GM12878 (cell line): Measurements from ENCODE around the gene DDX27. TPM values are rescaled to one million over a fixed set of nuclear protein-coding genes. Genes with fewer than 3 reads are reported as not detected.

Experiments used
- ATAC-seq: fragments of 200-7000 bp; cut with Tn5 transposase; 3 replicates; pipeline ENCODE4 v1.9.1; 2020; ENCODE audit warnings: mild to moderate bottlenecking, moderate library complexity
- BruUV-seq: library from RNA; stranded (reverse); fragments of 400-500 nt; replicated peaks from 2 replicates; lab custom pipeline; 2021; lab: Mats Ljungman, UMichigan
- CTCF ChIA-PET: fragments of 300-600 bp; sonication (Branson Sonifier 250); formaldehyde crosslinking; extraction: SDS; loops from one replicate; lab custom pipeline; 2021; ENCODE audit warnings: inconsistent platforms; lab: Yijun Ruan, JAX
- POLR2A ChIA-PET: fragments of 350-600 bp; formaldehyde crosslinking; extraction: SDS; loops from one replicate; lab custom pipeline; 2021; ENCODE audit warnings: inconsistent platforms; lab: Charles Lee
- RAD21 ChIA-PET: fragments of 300-600 bp; sonication (Branson Sonifier 250); formaldehyde crosslinking; loops from one replicate; lab custom pipeline; 2023; ENCODE audit warnings: antibody characterized with exemption; ENCODE audit not compliant: unreplicated experiment; lab: Charles Lee
- SMC1A ChIA-PET: fragments of 300-600 bp; sonication (Branson Sonifier 250); formaldehyde crosslinking; loops from one replicate; lab custom pipeline; 2023; ENCODE audit not compliant: unreplicated experiment, uncharacterized antibody; lab: Charles Lee
- DNase-seq: peaks from one replicate; pipeline ENCODE4 v3.0.0-alpha.2; 2011; ENCODE audit warnings: low read depth, low spot score
- FAIRE-seq: peaks from 3 replicates; lab custom pipeline; 2011; peaks lifted over from hg19 to GRCh38; lab: Jason Lieb, UNC
- H2AFZ ChIP-seq: 2 replicates; pipeline ENCODE4 v1.6.0; 2011; ENCODE audit warnings: low read depth, low read length, control low read depth; ENCODE audit not compliant: control insufficient read depth
- H3K27ac ChIP-seq: 2 replicates; pipeline ENCODE4 v1.5.1; 2011; ENCODE audit warnings: control low read depth; ENCODE audit not compliant: control insufficient read depth, insufficient read depth
- H3K27me3 ChIP-seq, 2 experiments: replicated peaks in 1 of 2; 2 replicates each; pipeline versions ENCODE4 v1.6.0 to v1.6.1; 2011; ENCODE audit warnings: low read length in 1 of 2; ENCODE audit not compliant: control insufficient read depth in 2 of 2, insufficient read depth in 2 of 2
- H3K36me3 ChIP-seq, 2 experiments: 2 replicates each; pipeline ENCODE4 v1.5.1; 2011; ENCODE audit warnings: low read length in 1 of 2; ENCODE audit not compliant: control insufficient read depth in 2 of 2, insufficient read depth in 2 of 2
- H3K4me1 ChIP-seq: 2 replicates; pipeline ENCODE4 v1.6.1; 2011; ENCODE audit warnings: mild to moderate bottlenecking, low read length, moderate library complexity, mixed read lengths; ENCODE audit not compliant: control insufficient read depth, insufficient read depth
- H3K4me2 ChIP-seq: 2 replicates; pipeline ENCODE4 v1.6.0; 2011; ENCODE audit warnings: control low read depth; ENCODE audit not compliant: control insufficient read depth, insufficient read depth
- H3K4me3 ChIP-seq: fragments of 200-600 bp; sonication (generic); 2 replicates; pipeline ENCODE4 v1.5.1; 2016
- H3K79me2 ChIP-seq: 2 replicates; pipeline ENCODE4 v1.6.0; 2011; ENCODE audit warnings: low read length; ENCODE audit not compliant: control insufficient read depth, insufficient read depth
- H3K9ac ChIP-seq: 2 replicates; pipeline ENCODE4 v1.8.0; 2011; ENCODE audit warnings: low read length, control low read depth, mixed read lengths; ENCODE audit not compliant: control insufficient read depth, insufficient read depth
- H3K9me3 ChIP-seq: replicated peaks from 3 replicates; pipeline ENCODE4 v1.5.1; 2011; ENCODE audit warnings: mild to moderate bottlenecking, low read length; ENCODE audit not compliant: control insufficient read depth, insufficient read depth
- H4K20me1 ChIP-seq: 2 replicates; pipeline ENCODE4 v1.6.0; 2011; ENCODE audit not compliant: control insufficient read depth, insufficient read depth
- EGR1 ChIP-seq, 2 experiments: IDR thresholded peaks; 1 replicate in 1 of 2; 2 replicates in 1 of 2; pipeline ENCODE4 v1.6.1; 2011 to 2012; ENCODE audit warnings: low read depth in 2 of 2, low read length in 2 of 2, borderline replicate concordance in 1 of 2, mild to moderate bottlenecking in 1 of 2, moderate library complexity in 1 of 2
- EP300 ChIP-seq, 2 experiments: fragments of 150-350 bp in 1 of 2; IDR thresholded peaks; 2 replicates each; pipeline ENCODE4 v1.6.1; 2011 to 2012; ENCODE audit warnings: low read depth in 2 of 2, low read length in 2 of 2, borderline replicate concordance in 1 of 2, improper control_type of control experiment in 1 of 2, inconsistent platforms in 1 of 2; ENCODE audit not compliant: control insufficient read depth in 1 of 2
- FOS ChIP-seq: IDR thresholded peaks from 3 replicates; pipeline ENCODE4 v1.6.1; 2011; ENCODE audit warnings: borderline replicate concordance; ENCODE audit not compliant: insufficient read length; ENCODE audit errors: extremely low read depth
- NBN ChIP-seq: fragments of 450-650 bp; IDR thresholded peaks from 2 replicates; pipeline ENCODE4 v1.6.1; 2016
- PAX5 ChIP-seq: IDR thresholded peaks from 2 replicates; pipeline ENCODE4 v1.6.1; 2011; ENCODE audit warnings: low read depth, low read length, borderline replicate concordance
- RAD51 ChIP-seq: fragments of 450-650 bp; IDR thresholded peaks from 2 replicates; pipeline ENCODE4 v1.6.1; 2016; ENCODE audit warnings: moderate library complexity, mild to moderate bottlenecking, inconsistent platforms
- RB1 ChIP-seq: fragments of 450-650 bp; formaldehyde crosslinking; IDR thresholded peaks from 2 replicates; pipeline ENCODE4 v1.6.1; 2017; ENCODE audit warnings: mild to moderate bottlenecking, borderline replicate concordance
- SIX5 ChIP-seq: IDR thresholded peaks from 2 replicates; pipeline ENCODE4 v1.6.1; 2011; ENCODE audit warnings: mild to moderate bottlenecking, low read depth, low read length, moderate library complexity; ENCODE audit not compliant: severe bottlenecking
- SUZ12 ChIP-seq: fragments of 200-600 bp; sonication (generic); IDR thresholded peaks from one replicate; pipeline ENCODE4 v1.6.1; 2018; ENCODE audit warnings: antibody characterized with exemption, mild to moderate bottlenecking; ENCODE audit not compliant: unreplicated experiment
- ZNF274 ChIP-seq: IDR thresholded peaks from one replicate; pipeline ENCODE4 v1.8.0; 2011; ENCODE audit not compliant: insufficient read length, insufficient read depth
- ZZZ3 ChIP-seq: IDR thresholded peaks from 2 replicates; pipeline ENCODE4 v1.6.1; 2011; ENCODE audit warnings: low read depth; ENCODE audit not compliant: control insufficient read depth, insufficient read length
- WGBS: methylation state at CpG from one replicate; pipeline ENCODE4 v1.1.6; 2016; ENCODE audit warnings: low lambda C conversion rate; ENCODE audit not compliant: insufficient replicate concordance, insufficient coverage; ENCODE audit errors: missing lambda C conversion rate; 5-methylcytosine and 5-hydroxymethylcytosine counted together
- in situ Hi-C: fragments of 300-500 bp; cut with MboI; formaldehyde crosslinking; loops from 9 replicates; pipeline ENCODE4 v1.14.3; 2018; ENCODE audit warnings: mixed read lengths
- intact Hi-C: fragments of 100-400 bp; cut with micrococcal nuclease; formaldehyde crosslinking; loops from one replicate; pipeline ENCODE4 v1.14.2; 2022; ENCODE audit not compliant: unreplicated experiment
- polyA plus RNA-seq, 11 experiments: library from polyadenylated mRNA; depleted of rRNA in 4 of 11; unstranded in 6 of 11; stranded (reverse) in 5 of 11; fragments of >200 nt; fragmentation: Nextera tagmentation in 4 of 11; fragmentation: Illumina TruSeq in 1 of 11; extraction: Ambion mirVana in 4 of 11; extraction: Trizol in 1 of 11; gene quantifications; 1 replicate in 1 of 11; 2 replicates in 10 of 11; pipeline versions ENCODE4 v1.2.1 to v1.2.3, GENCODE V29; 2011 to 2016; ENCODE audit warnings: inconsistent platforms in 2 of 11, missing spikeins in 2 of 11, low read depth in 1 of 11
- total RNA-seq, 4 experiments: library from RNA; depleted of rRNA in 3 of 4; stranded (reverse); fragments of >200 nt in 3 of 4; fragmentation: Illumina TruSeq in 1 of 4; extraction: Trizol in 1 of 4; gene quantifications; 2 replicates each; pipeline versions ENCODE4 v1.2.1 to v1.2.3, GENCODE V29; 2013 to 2021
- TF ChIP-seq, protein P1 (sequence below): IDR thresholded peaks from 2 replicates; pipeline ENCODE4 v1.6.1; 2012; ENCODE audit warnings: low read depth, low read length, improper control_type of control experiment
- TF ChIP-seq, protein P2 (sequence below): fragments of 450-650 bp; IDR thresholded peaks from 2 replicates; pipeline ENCODE4 v1.6.1; 2017; ENCODE audit warnings: borderline replicate concordance

DDX27 gene
- total and polyA plus RNA-seq, 10 of the 15 experiments (the other 5 are each of a cell fraction or from before 2014, with no cell fraction given) = 19.8 to 78.8 (median 54.9) TPM

DNA sequence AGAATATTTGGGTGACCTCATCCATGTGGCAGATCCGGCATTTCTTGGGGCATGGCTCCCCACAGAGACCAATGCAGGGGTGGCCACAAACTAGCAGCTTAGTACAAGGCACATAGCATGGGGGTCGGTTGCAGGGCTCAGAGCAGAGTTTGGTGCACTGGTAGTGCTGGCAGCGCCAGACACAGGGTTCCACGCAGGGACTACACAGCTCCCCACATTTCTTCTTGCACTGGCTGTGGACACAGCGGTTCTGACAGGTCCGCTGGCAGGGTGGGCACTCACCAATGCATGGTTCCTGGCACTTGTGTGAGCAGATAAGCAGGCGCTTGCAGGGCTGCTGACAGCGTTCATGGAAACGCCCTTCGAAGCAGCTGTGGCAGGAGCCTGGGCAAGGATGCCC, 29.1 kb downstream of the DDX27 start (continued):
- TF ChIP-seq RB1 = no peak
- TF ChIP-seq NBN = no peak
- no peak for TF ChIP-seq EP300 (IDR thresholded peaks at IDR 0.05; ENCODE audit: borderline replicate concordance in 1 of 2, control insufficient read depth in 1 of 2, low read depth in 2 of 2, low read length in 2 of 2)
- no peak for TF ChIP-seq FOS
- TF ChIP-seq ZZZ3 = no peak

DNA sequence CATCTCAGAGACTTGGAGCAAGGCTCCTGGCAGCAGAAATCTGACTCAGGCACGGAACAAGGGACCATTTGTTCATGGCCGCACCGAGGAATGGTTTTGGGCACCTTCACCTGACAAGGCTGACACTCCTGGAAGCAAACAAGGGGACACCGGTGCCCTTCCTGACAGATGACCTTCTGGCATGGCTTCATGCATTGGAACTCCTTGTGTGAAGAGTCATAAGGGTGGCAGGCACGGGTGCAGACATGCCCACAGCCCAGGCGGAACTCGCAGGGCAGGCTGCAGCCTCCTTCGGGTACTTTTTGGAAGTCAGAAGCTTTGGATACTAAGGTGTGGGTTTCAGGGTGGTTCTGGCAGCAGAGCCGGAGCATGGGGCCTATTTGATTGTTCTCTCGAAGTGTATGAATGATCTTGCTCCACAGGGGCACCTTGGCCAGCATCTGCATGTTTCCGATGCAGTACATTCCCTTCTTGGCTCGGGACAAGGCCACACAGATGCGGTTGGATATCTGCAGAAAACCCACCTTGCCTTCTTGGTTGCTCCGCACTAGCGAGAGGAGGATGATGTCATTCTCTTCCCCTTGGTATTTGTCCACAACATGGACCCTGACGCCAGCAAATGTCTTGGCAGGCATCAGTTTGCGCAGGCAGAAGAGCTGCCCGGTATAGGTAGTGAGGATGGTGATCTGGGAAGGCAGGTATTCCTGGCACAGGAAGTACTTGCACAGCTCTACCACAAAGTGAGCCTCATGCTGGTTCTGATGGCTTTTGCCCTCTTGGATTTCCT, 29.9 kb downstream of the DDX27 start:
- FAIRE-seq (no peak), DNase-seq (no peak), ATAC-seq (no peak)
- no peak overlapping the region for H2AFZ ChIP-seq
- CTCF ChIA-PET = interaction anchor here (0.6 to 0.8 kb wide), 3 partner anchors 11 to 105 kb away, joined by 3 read pairs; no protein-coding TSS in a partner anchor
- H4K20me1 ChIP-seq = no peaks in the 10 kb centered on the region
- no peak overlapping the region for H3K4me2 ChIP-seq
- no peak overlapping the region for H3K4me3 ChIP-seq
- TSS peak; percentile 41 for BruUV-seq
- peaks cover 25 to 45% of the 10 kb centered on the region in 2 experiments for H3K36me3 ChIP-seq
- in situ Hi-C loops (no loop called here), intact Hi-C loops (no loop called here)
- no peaks in the 10 kb centered on the region for H3K27me3 ChIP-seq
- WGBS = 93% methylated on average over 18 of the region's 18 CpGs
- SMC1A ChIA-PET = interaction anchor here (0.6 to 1.6 kb wide), 3 partner anchors 18 to 41 kb away, joined by 3 to 6 read pairs (median 3); no protein-coding TSS in a partner anchor
- TF ChIP-seq EGR1 (IDR thresholded peaks at IDR 0.05; ENCODE audit: borderline replicate concordance in 1 of 2, low read depth in 2 of 2, low read length in 2 of 2) (no peak), ZNF274 (no peak), PAX5 (no peak), SIX5 (no peak), RAD51 (no peak), SUZ12 (no peak)
- TF ChIP-seq, protein P1, sequence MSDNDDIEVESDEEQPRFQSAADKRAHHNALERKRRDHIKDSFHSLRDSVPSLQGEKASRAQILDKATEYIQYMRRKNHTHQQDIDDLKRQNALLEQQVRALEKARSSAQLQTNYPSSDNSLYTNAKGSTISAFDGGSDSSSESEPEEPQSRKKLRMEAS = no peak
- TF ChIP-seq, protein P2, sequence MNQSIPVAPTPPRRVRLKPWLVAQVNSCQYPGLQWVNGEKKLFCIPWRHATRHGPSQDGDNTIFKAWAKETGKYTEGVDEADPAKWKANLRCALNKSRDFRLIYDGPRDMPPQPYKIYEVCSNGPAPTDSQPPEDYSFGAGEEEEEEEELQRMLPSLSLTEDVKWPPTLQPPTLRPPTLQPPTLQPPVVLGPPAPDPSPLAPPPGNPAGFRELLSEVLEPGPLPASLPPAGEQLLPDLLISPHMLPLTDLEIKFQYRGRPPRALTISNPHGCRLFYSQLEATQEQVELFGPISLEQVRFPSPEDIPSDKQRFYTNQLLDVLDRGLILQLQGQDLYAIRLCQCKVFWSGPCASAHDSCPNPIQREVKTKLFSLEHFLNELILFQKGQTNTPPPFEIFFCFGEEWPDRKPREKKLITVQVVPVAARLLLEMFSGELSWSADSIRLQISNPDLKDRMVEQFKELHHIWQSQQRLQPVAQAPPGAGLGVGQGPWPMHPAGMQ = no peak
- TF ChIP-seq, all 136 proteins: peak for 0
- ChIA-PET POLR2A (interaction anchor here (0.6 kb wide), 1 partner anchor 75 kb away, joined by 4 read pairs; no protein-coding TSS in a partner anchor), RAD21 (no interaction called here)
- Histone ChIP-seq H3K79me2 (no peaks in the 10 kb centered on the region), H3K4me1 (no peaks in the 10 kb centered on the region), H3K9ac (no peak overlapping the region), H3K27ac (no peak overlapping the region), H3K9me3 (no peaks in the 10 kb centered on the region)
